GM20000 (cell line): ENCODE measurements around the gene NKPD1.

Source experiments
- DNase-seq: peaks from one replicate; pipeline ENCODE4 v3.0.0; 2012; ENCODE audit warnings: low spot score
- TF ChIP-seq, protein P1 (sequence below): IDR thresholded peaks from 2 replicates; pipeline ENCODE4 v1.5.1; 2012; ENCODE audit warnings: mild to moderate bottlenecking, control low read depth; ENCODE audit errors: extremely low read depth, missing control alignments

The NKPD1 gene

DNA sequence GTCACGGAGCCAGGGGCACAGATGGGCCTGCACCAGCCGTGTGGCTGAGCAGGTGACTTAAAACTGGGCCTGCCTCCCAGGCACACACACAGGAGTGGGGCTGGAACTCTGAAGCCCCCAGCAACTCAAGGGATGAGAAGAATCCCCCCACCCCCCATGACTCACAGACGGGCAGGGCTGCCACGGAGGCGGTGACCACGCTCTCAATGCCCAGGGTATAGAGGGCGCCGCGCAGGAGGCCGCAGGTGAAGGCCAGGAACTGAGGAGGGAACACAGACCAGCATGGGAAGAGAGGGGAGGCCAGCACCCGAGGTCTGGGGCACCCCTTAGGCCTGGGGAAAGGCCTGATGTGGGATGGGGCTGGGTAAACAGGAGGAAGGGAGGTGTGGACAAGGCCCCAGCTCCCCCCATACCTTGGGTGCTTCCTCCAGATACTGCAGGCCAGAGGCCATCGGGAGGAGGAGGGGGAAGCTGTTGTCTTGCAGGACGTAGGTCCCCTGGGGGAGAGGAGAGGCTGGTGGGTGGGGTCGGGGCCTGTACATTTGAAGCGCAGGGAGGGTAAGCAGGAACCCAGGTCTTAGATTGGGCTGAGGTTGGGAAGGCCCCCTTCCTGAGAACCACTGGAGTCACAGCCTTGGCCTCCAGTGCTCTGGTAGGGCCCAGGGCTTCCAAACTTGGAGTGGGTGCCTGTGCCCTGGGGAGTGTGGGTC, 3.1 kb upstream of the NKPD1 start:
- no peak for DNase-seq
- TF ChIP-seq, protein P1, sequence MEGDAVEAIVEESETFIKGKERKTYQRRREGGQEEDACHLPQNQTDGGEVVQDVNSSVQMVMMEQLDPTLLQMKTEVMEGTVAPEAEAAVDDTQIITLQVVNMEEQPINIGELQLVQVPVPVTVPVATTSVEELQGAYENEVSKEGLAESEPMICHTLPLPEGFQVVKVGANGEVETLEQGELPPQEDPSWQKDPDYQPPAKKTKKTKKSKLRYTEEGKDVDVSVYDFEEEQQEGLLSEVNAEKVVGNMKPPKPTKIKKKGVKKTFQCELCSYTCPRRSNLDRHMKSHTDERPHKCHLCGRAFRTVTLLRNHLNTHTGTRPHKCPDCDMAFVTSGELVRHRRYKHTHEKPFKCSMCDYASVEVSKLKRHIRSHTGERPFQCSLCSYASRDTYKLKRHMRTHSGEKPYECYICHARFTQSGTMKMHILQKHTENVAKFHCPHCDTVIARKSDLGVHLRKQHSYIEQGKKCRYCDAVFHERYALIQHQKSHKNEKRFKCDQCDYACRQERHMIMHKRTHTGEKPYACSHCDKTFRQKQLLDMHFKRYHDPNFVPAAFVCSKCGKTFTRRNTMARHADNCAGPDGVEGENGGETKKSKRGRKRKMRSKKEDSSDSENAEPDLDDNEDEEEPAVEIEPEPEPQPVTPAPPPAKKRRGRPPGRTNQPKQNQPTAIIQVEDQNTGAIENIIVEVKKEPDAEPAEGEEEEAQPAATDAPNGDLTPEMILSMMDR = no peak

DNA sequence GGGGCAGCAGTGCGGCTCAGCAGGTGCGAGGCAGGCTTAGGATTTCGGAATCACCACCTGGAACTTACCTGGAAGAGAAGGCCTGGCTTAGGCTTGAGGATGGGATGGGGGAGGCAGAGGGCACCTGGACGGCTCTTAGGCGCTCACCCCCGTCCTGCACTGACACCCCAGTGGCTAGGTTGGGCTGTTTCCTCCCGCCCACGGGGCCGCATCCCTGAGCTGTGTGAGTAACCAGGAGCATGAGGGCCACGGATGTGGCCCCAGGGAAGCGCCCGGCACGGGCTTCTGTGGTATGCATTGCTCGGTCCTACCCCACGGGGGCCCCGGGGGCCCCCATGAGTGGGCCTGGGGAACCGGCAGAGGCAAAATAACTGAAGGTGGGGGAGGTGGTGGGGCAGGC, 2.4 kb upstream of the NKPD1 start:
- TF ChIP-seq, protein P1 = no peak
- DNase-seq = no peak

DNA sequence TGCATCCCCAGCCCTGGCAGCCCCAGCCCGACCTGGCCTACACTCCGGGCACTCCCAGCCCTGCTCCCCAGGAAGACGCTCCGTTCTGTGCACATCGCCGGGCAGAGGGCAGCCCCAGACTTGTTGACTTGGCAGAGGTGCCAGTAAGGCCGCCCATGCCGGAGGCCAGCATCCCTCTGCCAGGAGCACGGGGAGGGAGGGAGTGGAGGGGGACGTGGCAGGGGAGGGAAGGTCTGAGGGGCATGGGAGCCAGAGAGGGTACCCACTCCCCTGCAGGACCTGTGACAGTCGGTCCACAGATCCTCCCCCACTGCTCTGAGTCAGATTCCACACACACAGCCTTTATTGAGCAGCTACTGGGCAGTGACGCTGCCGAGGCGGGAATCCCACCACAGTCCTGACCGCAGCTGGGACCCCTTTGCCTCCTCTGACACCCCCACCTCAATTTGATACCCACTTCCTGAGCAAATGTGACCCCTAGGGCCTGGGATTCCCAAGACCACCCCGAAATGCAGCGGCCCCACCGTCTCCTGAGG, 1.9 kb upstream of the NKPD1 start:
- no peak for DNase-seq
- TF ChIP-seq, protein P1 = no peak

DNA sequence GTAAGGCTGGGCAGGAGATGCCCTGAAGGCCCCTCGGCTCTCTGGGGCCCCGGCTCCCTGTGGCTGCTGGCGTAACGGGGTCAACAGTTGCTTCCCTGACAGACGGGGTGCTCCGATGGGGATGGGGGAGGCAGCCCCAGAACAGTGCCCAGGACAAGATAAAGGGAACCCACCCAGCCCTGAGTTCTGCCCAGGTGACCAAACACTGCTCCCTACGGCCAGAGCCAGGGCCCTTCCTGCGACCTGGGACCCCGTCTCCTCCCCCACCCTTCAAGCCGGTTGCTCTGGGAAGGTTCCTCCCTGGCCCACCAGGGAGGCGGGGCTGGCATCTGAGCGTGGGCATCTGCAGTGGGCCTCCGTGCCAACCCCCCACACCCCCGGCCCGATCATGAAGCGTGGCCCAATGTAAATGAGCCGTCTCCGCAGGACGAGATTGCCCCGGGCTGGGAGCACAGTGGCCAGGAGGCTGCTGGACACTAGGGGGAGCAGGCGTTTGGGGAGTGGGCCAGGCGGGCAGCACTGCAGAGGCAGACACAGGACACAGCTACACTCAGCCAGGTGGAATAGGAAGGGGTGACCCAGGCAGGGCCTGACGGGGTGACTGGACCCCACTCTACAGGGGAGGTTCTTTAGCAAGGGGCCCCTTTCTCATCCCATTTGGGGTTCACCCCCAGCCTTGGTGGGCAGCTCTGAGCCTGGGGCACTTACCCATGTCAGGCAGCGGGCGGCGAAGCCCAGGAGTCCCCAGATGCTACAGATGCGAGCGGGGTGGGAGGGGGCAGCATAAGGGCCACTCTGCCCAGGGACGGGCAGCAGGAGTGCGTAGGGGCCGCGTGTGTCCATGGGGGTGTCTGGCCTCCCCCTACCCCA, 1.2 kb upstream of the NKPD1 start:
- TF ChIP-seq, protein P1 = no peak
- no peak for DNase-seq

DNA sequence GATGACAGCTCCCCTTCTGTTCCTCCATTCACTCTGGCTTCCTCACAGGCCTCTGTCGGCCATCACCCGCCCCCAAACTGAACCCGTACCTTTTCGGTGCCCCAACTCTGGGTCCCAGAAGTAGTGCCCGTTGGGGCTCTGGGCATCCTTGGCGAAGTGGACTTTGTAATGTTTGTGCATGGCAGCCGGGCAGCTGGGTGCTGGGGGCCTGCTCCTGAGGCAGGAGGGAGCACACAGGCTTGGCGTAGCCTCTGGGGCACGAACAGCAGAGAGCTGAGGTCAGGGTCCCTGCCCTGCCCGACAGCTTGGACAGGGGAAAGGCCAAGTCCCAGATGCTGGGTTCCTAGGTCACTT, 834 bp downstream of the NKPD1 start:
- TF ChIP-seq, protein P1 = no peak
- DNase-seq = no peak

DNA sequence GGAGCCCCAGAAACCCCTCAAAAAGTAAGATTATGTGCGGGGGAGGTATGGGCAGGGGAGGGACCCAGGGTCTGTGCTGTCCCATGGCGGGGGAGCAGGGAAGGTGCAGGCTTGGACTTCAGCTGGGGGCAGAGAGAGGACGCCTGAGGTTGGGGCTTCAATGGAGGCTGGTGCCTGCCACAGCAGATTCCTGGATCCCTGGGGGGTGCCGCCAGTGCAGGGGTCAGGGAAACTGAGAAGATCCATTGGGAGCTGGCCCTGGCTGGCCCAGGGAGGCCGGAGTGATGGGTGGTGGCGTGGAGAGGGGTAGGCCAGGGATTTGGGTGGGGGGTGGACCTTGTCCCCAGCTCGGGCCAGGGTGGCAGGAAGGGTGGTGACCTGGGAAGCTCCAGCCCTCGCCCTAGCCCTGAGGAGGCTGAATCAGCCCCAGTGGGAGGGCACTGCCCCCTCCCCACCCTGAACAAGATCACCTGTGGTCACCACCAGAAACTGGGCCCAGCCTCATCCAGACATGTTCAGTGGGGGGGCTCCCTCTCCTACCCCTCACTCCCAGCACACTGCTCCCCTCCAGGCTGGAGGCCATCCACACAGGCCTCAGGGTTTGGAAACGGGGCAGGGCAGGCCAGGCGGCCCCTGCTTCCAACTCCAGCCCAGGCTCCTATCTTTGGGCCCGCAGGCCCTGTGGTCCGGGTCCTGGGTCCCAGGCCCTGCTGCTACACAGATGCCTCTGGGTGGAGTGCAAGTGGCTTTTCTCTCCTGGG, 1.4 kb downstream of the NKPD1 start:
- DNase-seq = no peak
- TF ChIP-seq, protein P1 = no peak
